Ovary (tissue), 9 donors: ENCODE data around the gene WBP2NL. TPM values are rescaled to one million over a fixed set of nuclear protein-coding genes. Genes with fewer than 3 reads are reported as not detected.

ENCODE experiments used
- DNase-seq, 5 donors: peaks; one replicate each; pipeline ENCODE4 v3.0.0-alpha.2; 2019 to 2020
- H3K27ac ChIP-seq, 2 donors: fragments of 200-600 bp; one replicate each; pipeline versions ENCODE4 v1.5.1 to v1.8.0; 2019 to 2022
- H3K27me3 ChIP-seq: fragments of 200-600 bp; one replicate; pipeline ENCODE4 v1.8.0; 2022
- H3K36me3 ChIP-seq: fragments of 200-600 bp; sonication (generic); one replicate; pipeline ENCODE4 v1.5.1; 2019
- H3K4me1 ChIP-seq: one replicate; pipeline ENCODE4 v1.8.1; 2013; ENCODE audit warnings: mild to moderate bottlenecking, moderate library complexity; ENCODE audit not compliant: insufficient read depth
- H3K4me3 ChIP-seq: fragments of 200-600 bp; sonication (generic); one replicate; pipeline ENCODE4 v1.5.1; 2017
- H3K9me3 ChIP-seq, 2 donors: fragments of 200-600 bp in 1 of 2; sonication (generic) in 1 of 2; one replicate each; pipeline versions ENCODE4 v1.5.1 to v1.8.1; 2013 to 2019; ENCODE audit warnings: mild to moderate bottlenecking in 1 of 2, moderate library complexity in 1 of 2
- EP300 ChIP-seq: sonication (generic); formaldehyde crosslinking; IDR thresholded peaks from one replicate; pipeline ENCODE4 v1.6.1; 2017; ENCODE audit warnings: antibody characterized with exemption
- POLR2A ChIP-seq: fragments of 450-650 bp; IDR thresholded peaks from one replicate; pipeline ENCODE4 v1.6.1; 2017; ENCODE audit warnings: antibody characterized with exemption, mild to moderate bottlenecking, moderate library complexity
- WGBS, 3 donors: extraction: QIAGEN DNeasy Blood & Tissue Kit in 1 of 3; methylation state at CpG; one replicate each; pipeline versions ENCODE4 v1.1.5 to v1.1.7; 2013 to 2017; 5-methylcytosine and 5-hydroxymethylcytosine counted together
- intact Hi-C, 4 donors: fragments of 100-400 bp; cut with DNase I; formaldehyde crosslinking; loops; one replicate each; pipeline versions ENCODE4 v1.11.0 to v1.15.1; 2022 to 2023
- polyA plus RNA-seq, 2 donors: library from polyadenylated mRNA; stranded (reverse); fragments of 200-250 nt in 1 of 2; fragments of 350-450 nt in 1 of 2; fragmentation: Illumina TruSeq in 1 of 2; extraction: RNeasy Lipid Tissue Mini Kit (QIAGEN cat#74804) in 1 of 2; gene quantifications; one replicate each; pipeline ENCODE4 v1.2.3, GENCODE V29; 2013 to 2014
- total RNA-seq, 7 donors: library from RNA; depleted of rRNA in 2 of 7; stranded (reverse); fragments of >200 nt in 2 of 7; fragmentation: NEBNext Ultra II Directional in 3 of 7; extraction: Animal tissue kit (Norgen Biotek cat#: 25700) in 3 of 7; gene quantifications; one replicate each; pipeline versions ENCODE4 v1.1.0 to v1.2.4, GENCODE V29; 2016 to 2023
- TF ChIP-seq, protein P1 (sequence below), 3 donors: fragments of 450-650 bp in 2 of 3; fragments of 200-600 bp in 1 of 3; IDR thresholded peaks; one replicate each; pipeline versions ENCODE4 v1.5.1 to v1.8.0; 2016 to 2022; ENCODE audit warnings: antibody characterized with exemption in 3 of 3, mild to moderate bottlenecking in 1 of 3
- donor health status: DM: no; HTN: no; CAD: no; lungs with moderate emphysema.
- donor health status: DM: no; HTN: no; CAD: no.
- donor health status: Bipolar disorder and iron deficiency.
- donor health status: DM: yes; HTN: yes; CAD: no.
- donor health status: DM: no; HTN: no; CAD: no.
- donor health status: DM: yes; HTN: yes; CAD: no.

Gene WBP2NL
- total and polyA plus RNA-seq, 9 donors: 0.48 to 4.5 (median 2.8) TPM

DNA sequence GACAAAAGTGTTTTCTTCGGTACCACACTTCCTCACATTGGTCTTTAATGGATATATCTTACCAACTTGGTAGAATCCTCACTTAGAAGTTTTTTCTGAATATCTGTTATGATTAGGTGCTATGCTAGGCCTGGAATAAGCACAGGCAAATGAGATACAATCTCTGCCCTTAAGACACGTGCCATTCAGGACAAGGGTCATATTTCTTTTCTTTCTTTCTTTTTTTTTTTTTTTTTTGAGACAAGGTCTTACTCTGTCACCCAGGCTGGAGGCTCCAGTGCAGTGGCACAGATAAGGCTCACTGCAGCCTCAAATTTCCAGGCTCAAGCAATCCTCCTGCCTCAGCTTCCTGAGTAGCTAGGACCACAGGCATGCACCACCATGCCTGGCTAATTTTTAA lies 23.0 kb downstream of the WBP2NL start:
- TF ChIP-seq POLR2A: no peak
- no peak for TF ChIP-seq EP300
- TF ChIP-seq, protein P1, sequence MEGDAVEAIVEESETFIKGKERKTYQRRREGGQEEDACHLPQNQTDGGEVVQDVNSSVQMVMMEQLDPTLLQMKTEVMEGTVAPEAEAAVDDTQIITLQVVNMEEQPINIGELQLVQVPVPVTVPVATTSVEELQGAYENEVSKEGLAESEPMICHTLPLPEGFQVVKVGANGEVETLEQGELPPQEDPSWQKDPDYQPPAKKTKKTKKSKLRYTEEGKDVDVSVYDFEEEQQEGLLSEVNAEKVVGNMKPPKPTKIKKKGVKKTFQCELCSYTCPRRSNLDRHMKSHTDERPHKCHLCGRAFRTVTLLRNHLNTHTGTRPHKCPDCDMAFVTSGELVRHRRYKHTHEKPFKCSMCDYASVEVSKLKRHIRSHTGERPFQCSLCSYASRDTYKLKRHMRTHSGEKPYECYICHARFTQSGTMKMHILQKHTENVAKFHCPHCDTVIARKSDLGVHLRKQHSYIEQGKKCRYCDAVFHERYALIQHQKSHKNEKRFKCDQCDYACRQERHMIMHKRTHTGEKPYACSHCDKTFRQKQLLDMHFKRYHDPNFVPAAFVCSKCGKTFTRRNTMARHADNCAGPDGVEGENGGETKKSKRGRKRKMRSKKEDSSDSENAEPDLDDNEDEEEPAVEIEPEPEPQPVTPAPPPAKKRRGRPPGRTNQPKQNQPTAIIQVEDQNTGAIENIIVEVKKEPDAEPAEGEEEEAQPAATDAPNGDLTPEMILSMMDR (IDR thresholded peaks at IDR 0.05): no peak
- H3K4me1 ChIP-seq: no peaks in the 10 kb centered on the region
- no peak for DNase-seq
- no peak overlapping the region for H3K4me3 ChIP-seq
- intact Hi-C loops: no loop called here
- no peak overlapping the region for H3K27ac ChIP-seq
- H3K27me3 ChIP-seq: no peaks in the 10 kb centered on the region
- H3K36me3 ChIP-seq: no peaks in the 10 kb centered on the region
- no peaks in the 10 kb centered on the region for H3K9me3 ChIP-seq
- 87 to 91% (median 91%) methylated on average over 2 of the region's 2 CpGs for WGBS, 3 donors

DNA sequence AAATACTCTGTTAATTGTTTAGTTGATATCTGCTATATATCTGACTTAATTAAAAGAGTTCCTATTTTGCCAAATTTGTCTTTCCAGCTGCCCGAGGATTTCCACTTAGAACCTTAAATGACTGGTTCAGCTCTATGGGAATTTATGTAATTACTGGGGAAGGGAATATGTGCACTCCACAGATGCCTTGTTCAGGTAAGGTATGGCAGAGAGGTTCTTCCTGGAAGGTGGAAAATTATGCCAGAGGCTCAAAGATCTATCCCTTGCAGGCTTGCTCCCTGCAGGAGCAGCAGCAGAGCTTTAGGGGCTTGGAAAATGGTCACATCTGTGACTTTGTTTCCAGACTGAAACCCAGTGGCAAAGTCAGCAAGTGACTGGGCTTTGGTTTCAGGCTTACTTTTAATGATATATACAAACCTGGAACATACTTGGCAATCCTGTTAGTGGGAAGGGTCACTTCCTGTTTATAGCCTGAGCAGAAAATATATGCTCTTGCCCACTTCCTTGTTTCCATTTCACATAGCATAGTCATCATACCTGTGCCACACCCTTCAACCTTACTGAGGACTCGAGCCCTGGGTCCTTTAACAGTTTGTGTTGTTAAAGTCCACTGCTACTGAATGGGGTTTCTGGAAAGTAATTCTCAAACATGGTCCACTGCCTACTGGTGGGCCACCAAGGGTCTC lies 23.7 kb downstream of the WBP2NL start:
- 71 to 85% (median 83%) methylated on average over 2 of the region's 2 CpGs for WGBS, 3 donors

DNA sequence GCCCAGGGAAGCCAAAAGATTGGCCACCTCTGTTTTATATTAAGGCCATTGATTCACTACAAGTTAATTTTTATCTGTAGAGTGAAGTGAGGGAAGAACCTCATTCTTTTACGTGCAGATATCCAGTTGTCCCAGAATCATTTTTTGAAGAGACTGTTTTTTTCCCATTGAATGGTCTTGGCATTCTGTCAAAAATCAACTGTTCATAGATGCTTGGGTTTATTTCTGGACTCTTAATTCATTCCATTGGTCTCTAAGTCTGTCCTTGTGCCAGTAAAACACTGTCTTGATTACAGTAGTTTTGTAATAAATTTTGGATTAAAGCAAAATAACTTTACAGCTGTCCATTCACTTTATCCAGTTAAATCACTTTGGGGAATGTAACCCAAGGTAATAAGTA lies 26.8 kb downstream of the WBP2NL start:
- DNase-seq: no peak
- no peaks in the 10 kb centered on the region for H3K4me1 ChIP-seq
- no peaks in the 10 kb centered on the region for H3K36me3 ChIP-seq
- 23 to 29% (median 23%) methylated on average over 1 of the region's 1 CpG for WGBS, 3 donors
- H3K27me3 ChIP-seq: no peaks in the 10 kb centered on the region
- no peak for TF ChIP-seq EP300
- no peak for TF ChIP-seq POLR2A
- TF ChIP-seq, protein P1 (IDR thresholded peaks at IDR 0.05): no peak
- intact Hi-C loops: no loop called here
- no peak overlapping the region for H3K4me3 ChIP-seq
- H3K9me3 ChIP-seq: no peaks in the 10 kb centered on the region
- H3K27ac ChIP-seq: no peak overlapping the region

More for the DNA sequence above, 23.7 kb downstream of the WBP2NL start:
- Histone ChIP-seq H3K36me3 (no peaks in the 10 kb centered on the region), H3K27me3 (no peaks in the 10 kb centered on the region), H3K9me3 (no peaks in the 10 kb centered on the region), H3K4me3 (no peak overlapping the region), H3K27ac (no peak overlapping the region), H3K4me1 (no peaks in the 10 kb centered on the region)
- DNase-seq: no peak
- intact Hi-C loops: no loop called here
- TF ChIP-seq EP300 (no peak), POLR2A (no peak)
- TF ChIP-seq, protein P1 (IDR thresholded peaks at IDR 0.05): no peak

DNA sequence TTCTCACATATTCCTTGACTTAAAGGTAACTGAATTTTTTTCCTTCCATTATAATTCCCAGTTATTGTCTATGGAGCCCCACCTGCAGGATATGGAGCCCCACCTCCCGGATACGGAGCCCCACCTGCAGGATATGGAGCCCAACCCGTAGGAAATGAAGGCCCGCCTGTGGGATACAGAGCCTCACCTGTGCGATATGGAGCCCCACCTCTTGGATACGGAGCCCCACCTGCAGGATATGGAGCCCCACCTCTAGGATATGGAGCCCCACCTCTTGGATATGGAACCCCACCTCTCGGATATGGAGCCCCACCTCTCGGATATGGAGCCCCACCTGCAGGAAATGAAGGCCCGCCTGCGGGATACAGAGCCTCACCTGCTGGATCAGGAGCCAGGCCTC lies 28.1 kb downstream of the WBP2NL start:
- H3K27ac ChIP-seq: no peak overlapping the region
- H3K36me3 ChIP-seq: no peaks in the 10 kb centered on the region
- H3K4me1 ChIP-seq: no peaks in the 10 kb centered on the region
- 84 to 91% (median 89%) methylated on average over 10 of the region's 10 CpGs for WGBS, 3 donors
- DNase-seq: no peak
- no peaks in the 10 kb centered on the region for H3K9me3 ChIP-seq
- no peak for TF ChIP-seq EP300
- TF ChIP-seq POLR2A: no peak
- TF ChIP-seq, protein P1 (IDR thresholded peaks at IDR 0.05): no peak
- intact Hi-C loops: no loop called here
- no peaks in the 10 kb centered on the region for H3K27me3 ChIP-seq
- H3K4me3 ChIP-seq: no peak overlapping the region
